ENCODE results near the gene TENM4.

TENM4 gene

DNA sequence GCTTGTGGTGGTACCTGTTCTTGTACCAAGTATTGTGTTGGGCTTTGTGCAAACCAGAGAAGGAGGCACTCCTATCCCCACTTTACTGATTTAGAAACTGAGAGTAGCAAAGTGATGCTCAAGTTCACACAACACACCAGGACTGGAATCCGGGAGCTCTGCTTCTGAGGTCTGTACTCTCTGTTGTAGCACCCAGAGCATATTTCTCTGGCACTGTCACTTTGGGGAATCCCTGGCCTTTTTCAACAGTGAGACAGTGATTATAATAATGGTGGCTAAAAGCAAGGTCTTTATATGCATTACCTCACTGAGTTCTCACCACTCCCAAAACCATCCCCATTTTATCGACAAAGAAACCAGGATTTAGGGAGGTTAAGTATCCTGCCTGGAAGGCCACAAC is 362.4 kb downstream of the TENM4 start:
- no peak for DNase-seq

DNA sequence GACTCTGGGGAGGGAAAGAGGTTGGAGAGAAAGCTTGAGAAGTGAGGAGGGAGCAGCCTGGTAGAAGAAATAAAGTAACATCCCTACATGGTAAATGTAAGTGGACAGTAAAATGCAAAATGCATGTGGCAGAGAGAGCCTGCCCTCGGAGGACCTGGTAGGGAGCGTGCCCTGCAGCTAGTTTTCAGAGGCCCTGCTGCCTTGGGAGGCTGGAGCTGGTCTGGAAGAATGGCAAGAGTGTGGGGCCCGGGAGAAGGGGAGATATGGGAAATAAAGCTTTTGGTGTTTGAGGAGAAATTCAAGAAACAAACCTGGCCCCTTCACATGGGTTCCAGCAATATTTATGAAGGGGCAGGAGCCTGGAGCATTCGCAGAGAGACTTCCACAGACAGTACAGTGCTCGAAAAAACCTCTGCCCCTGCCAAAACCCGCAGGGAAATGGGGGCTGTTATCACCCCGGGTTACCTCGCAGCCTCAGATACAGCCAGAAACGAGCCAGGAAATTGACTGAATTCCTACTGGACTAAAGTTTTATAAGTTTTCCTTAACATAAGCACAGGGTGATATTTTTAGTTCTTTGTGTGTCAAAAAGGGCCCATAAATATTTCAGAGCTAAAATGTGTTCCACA is 363.0 kb downstream of the TENM4 start:
- DNase-seq, result peak; percentile 35

DNA sequence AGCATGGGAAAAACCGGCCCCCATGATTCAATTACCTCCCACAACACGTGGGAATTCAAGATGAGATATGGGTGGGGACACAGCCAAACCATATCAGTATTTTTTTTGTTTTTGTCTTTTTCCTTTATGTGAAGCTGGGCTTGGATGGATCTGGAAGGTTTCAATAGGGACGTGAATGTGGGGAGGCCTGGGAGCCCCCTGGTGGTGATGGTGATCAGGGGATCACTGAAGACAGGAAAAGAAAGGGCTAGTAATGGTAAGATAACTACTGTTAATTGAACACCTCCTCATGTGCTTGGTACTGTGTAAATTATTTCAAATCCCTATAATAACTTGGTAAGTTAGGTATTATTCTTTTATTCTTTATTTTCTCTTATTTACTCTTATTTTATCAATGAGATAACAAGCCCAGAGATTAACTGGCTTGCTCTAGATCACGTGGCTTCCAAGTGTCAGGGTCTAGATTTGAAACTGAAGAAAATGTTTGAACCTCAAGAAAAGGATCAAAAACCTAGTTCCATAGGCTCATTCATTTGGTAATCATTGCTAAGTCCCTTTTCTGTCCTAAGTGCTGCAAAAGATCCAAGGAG is 364.2 kb downstream of the TENM4 start:
- no peak for DNase-seq

DNA sequence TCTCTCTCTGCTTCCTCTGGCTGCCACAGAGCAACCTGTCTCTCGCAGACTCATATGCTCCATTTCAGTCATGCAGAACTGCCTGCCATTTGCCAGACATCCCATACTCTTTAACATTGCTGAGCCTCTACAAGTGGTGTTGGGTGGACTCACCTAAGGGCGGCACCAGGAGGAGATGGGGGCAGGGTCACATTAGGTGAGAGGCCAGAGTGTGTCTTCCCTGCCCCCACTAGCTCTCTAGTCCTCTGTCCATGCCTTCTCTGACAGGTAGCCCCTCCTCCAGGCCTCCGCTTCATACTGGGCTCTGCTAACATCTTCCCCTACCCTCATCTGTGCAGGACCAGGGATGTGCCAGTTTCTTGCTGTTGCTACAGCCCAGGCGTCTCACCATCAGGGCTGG is 366.3 kb downstream of the TENM4 start:
- DNase-seq, result no peak

DNA sequence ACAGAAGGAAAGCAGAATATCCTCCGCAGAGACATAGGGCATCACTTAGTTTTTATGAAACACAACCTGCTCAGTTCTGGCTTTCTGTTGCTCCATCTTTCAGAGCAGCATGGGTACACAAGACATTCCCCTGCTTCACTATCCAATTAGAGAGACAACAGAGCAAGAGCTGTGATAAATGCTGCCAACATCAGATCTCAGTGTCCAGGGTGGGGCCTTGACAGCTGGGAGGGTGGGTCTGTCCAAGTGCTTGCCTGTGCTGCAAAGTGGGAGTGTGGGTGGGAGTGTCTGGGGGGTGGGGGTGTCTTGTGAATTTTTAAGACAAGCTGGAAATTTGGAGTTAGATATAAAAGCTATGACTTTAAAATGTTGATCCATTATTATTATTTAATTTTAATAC is 369.6 kb downstream of the TENM4 start:
- no peak for DNase-seq

DNA sequence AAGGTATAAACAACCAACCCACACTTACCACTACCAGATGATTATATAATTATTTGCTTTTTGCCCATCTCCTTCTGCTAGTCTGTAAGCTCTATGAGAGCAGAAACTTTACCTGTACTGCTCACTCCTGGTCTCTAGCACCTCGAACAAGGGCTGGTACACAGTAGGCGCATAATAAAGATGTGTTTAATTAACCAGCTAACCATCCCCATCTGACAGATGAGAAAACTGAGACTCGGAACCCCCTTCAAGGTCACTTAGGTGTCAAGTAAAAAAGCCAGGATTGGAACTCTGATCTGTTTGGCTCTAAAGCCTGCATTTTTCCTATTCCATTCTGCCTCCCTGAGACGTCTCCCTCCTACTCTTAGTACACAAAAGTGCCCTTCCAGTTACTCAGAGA is 370.3 kb downstream of the TENM4 start:
- no peak for DNase-seq

DNA sequence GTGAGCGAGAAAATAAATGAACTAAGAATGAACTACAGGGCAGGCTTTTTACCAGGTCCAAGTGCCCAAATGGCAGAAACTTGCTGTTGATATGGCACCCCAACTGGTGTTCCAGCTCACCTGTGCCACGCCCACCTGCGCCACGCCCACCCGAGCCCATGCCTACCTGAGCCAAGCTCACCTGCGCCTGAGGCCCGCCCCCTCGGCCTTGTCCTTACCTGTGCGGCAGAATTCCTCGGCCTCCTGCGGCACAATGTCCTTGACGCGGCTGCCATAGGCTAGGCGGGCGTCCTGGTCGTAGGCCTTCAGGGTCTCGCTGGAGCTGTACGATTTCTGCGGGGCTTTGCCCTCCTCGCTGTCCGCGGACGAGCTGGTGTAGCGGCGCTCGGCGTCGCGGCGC is 371.3 kb downstream of the TENM4 start:
- DNase-seq, result no peak

DNA sequence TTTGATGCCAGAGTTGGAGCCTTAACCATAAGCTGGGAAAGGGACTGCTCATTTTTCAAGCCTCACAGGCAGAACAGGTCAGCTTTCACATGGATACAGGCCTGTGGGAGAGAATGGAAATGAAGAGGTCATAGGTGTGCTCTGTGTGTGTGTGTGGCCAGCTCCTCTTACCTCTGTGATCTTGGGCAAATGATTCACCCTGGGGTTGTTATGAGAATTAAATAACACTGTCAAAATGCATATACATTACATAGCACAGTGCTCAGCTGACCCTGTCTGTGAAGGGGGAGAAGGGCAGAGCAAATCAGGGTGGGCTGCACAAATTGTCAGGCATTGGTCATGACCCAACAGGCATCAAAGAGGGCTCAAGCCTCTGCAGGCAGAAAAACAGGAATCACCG is 372.5 kb downstream of the TENM4 start:
- DNase-seq, result no peak

DNA sequence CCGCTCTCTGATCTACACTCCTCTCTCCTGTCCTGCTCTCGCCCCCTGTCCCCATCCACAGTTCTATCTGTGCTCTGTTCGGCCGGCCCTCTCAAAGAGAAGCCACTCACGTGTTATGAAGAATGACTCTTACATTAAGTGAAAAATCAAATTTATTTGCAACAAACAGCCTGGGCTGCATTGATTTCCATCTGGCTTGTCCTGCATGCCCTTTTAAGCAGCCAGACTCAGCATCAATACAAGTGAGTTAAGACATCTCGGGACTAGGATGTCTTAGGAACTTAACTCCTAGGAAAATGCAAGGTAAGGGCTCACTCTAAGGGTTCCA is 373.5 kb downstream of the TENM4 start:
- DNase-seq, result no peak

DNA sequence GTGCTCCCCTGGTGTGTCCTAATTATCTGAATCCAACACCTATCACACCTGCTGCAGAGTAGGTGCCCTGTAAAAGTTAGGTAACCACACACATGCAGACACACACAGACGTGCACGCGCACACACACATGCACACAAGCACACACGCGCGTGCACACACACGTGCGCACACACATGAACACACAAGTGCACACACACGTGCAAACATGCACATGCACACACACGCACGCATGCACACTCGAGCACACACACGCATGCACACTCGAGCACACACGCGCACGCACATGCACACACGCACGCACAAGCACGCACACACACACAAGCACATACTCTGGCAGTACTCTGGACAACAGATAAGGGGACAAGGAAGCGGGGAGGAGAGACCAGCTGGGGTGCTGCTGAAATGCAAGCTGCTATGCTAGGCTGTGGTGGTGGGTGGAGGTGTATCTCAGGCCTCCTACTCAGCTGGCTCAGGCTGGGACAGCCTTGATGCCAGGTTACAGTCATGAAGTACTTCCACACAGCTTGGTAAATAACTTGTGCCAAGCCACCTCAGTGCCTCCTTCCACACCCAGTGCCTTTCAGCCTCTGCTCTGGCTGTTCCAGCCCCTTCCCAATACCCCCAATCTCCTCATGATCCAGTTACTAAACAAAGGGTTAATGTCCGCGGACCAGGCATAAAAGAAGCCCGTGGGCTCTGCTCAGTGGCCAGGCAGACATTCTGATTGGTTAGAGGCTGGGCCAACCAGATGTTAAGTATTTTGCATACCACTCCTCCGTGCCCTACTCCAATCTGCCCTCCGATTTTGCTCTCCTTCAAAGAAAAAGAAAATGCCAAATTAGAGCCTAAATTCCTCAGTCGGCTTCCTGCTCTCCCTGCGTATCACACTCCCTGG is 374.1 kb downstream of the TENM4 start:
- DNase-seq, result no peak

DNA sequence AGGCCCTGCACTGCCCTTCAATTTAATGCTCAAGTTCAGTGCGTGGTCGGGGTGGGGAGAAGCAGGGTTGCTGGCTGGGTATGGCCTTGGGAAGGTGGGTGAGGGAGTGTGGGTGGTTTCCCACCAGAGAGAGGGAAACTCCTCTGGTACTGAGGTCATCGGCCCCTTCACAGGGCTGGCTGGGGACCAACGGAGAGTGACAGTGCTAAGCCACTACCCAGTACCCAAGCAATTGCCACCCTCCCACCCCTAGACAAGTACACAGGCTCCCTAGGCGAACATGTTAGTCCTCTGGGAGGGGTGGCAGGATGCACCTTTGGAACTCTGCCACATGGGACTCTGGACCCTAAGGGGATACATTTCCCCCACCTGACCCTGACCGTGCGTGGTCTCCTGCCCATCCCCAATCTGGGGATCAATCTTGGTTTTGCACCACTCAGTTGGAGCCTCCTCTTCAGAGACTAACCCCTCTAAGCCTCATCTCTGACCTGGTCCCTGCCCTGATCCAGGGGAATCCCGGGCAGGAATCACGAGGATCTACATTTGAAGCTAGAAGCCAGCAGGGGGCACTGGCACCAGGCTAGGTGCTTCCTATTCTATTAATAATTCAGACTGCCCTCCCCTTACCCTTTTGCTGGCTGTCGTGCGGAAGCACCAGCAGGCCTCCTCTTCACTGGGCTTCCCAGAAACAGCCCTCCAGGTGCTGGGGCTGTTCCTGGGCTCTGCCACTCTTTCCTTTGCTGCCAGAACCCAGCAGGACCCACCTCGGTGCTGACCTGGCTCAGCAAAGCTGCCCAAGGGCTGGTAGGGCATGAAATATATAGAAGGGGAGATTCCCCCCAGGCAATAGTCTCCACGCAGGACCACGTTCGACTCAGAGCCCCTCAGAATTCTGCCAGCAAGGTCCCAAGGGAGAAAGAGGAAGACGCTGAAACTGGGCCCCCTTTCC is 377.7 kb downstream of the TENM4 start:
- DNase-seq, result peak; percentile 46

DNA sequence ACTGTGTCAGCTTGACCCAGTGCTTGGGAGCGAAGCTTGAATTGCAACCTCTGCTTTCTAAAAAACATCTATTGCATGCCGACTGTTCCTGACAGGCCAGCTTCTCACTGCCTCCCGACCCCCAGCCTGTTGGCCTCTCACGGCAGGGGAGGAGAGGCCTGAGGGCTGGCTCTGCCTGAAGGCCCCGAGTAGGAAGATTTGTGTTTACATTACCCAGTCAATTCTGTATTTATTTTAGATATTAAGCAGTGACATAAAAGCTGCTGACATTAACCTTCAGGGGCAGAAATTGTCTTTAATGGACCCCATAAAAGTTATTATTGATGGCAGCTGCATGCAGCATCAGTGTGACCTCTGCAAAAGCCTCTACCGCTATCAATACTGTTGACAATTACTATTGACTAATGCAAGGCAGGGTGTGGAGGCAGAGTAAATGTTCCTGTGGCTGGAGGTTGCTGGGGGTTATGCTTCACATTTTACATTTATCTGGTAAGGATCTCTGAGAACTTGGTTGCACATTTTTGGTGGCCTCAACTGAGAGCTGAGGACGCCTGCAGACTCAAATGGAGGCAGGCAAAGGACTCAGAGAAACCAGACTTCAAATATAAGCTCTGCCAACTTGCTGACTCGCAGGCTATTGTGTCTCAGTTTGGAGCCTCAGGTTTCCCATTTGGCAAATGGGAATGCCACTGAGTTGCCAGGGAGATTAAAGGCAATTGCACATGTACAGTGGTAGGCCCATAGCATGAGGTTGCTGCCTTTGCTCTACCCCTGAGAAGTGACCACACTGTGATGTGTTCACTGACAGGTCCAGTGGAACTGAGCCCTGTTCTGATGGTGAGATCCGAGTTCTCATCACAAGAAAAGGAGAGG is 380.5 kb downstream of the TENM4 start:
- DNase-seq, result no peak

DNA sequence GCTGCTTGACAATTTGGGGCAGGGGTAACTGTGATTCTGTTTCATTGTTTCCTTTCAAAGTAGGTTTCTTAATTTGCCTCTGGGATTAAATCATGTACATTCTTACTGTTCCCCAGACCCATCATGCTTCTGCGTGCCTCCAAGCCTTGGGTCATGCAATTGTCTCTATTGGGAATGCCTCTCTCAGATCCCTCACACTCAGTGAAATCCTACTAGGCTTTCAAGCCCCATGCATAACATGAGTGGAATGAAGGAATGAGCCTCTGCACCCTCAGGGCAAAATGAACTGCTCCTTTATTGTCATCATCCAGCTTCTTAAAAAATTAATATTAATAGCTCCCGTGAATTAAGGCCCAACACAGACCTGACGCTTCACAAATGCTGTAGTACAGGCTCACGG is 381.7 kb downstream of the TENM4 start:
- DNase-seq, result no peak

DNA sequence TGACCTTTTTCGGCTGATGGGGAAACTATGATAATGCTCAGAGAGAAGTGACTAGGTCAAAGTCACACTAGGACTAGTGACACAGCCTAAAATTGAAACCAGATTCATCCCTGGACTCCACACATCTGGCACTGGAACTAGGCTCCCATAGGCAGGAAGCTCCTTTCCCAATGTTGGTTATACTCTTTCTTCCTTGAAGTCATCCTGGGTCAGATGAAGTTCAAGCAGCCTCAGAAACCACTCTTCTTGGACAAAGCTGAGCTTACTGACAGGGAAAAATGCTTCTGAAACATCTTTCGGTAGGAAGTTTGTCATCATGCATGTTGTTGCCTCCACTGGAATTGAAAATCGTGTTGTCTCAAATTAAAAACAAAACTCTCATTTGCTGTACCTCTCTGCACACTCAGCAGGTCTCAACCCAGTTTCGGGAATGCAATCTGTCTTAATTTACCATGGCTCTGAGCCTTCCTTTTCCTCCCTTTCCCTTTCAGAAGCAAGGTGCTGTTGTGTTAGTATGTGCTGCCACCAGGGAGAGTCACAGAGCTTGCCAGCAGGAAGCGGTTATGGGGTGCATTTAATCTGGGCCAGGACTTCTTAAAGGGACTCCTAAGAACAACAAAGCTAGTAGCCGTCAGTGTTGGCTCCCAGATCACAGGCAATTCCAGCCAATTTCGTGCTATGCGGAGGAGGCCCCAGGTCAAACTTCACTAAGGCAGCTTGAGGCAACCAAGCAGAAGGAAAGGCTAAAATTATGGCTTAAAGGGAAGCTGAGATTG is 384.8 kb downstream of the TENM4 start:
- peak; percentile 92 for DNase-seq

DNA sequence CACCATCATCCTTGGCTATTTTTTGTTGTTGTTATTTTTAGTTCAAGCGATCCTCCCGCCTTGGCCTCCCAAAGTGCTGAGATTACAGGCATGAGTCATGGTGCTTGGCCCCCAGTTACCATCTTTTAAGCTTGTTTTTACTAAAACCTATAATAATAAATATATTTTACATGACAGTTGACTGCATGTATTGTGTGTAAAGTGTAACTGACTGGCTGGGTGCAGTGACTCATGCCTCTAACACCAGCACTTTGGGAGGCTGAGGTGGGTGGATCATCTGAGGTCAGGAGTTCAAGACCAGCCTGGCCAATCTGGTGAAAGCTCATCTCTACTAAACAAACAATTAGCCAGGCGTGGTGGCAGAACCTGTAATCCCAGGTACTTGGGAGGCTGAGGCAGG is 386.2 kb downstream of the TENM4 start:
- DNase-seq, result peak; percentile 75

DNA sequence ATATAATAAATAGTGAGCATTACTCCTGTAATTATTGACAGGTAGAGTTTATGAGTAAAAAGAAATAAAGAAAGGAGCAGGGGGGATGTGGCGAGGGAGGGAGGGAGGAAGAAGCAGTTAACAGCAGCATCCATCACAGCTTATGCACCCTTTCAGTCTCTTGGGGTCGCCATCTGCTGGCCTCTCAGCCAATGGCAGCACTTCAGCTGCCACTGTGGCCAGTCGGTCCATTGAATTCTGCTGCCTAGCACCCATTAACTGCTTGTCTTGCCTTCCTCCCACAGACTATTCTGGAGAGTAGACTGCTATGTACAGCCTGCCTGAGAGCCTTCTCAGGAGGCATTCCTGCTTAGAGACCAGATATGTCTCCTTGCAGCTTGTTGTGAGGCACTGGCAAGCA is 388.3 kb downstream of the TENM4 start:
- no peak for DNase-seq

DNA sequence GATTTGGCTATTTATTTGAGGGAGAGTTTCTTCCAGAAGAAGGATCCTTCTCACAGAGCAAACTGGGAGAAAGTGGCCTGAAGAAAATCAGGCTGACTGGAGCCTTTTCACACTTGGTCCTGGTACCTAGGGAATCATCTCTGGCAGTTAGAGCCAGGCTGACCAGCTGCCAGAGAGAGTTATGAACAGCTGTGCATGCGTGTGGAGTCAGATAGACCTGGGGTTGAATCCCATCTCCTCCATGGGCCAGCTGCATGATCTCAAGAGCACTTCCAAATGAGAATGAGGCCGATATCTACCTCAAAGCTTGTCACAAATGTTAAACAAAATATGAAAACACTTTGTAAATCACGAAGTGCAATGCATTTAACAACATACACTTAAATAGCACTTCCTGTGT is 390.0 kb downstream of the TENM4 start:
- peak; percentile 23 for DNase-seq

DNA sequence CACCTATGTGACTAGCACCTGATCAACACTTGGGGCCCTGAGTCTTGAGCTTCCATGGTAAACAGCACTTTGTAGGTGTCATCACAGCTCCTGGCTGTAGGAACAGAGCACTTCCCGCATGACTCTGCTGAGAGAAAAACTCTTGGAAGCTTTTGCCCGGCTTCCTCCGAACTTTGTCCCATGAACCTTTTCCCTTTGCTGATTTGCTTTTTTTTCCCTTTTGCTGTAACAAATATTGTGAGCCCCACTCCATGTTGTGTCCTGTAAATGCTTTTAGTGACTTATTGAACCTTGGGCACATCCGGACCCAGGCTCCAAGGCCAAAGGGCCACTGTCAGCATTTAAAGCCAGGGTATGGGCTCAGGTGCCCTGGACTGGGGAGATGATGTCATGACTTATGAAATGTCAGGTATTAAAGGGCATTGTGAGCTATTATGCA is 391.1 kb downstream of the TENM4 start:
- no peak for DNase-seq

DNA sequence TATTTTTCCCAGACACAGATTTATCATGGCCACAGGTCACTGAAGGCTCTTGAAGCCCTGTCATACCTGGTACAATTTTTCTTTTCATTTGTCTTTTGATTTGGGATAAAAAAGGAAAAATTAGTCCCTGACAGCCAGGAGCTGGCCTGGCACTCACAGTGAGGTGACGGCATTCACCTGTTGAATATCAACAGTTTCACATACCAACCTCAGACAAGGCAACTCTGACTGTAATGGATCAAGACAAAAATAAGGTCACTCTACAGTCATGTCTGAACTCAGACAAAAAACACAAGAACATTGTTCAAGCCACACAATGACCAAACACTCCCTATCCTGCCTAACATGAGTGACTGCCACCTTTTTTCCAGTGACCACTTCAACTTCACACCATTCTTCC is 392.9 kb downstream of the TENM4 start:
- DNase-seq, result no peak

DNA sequence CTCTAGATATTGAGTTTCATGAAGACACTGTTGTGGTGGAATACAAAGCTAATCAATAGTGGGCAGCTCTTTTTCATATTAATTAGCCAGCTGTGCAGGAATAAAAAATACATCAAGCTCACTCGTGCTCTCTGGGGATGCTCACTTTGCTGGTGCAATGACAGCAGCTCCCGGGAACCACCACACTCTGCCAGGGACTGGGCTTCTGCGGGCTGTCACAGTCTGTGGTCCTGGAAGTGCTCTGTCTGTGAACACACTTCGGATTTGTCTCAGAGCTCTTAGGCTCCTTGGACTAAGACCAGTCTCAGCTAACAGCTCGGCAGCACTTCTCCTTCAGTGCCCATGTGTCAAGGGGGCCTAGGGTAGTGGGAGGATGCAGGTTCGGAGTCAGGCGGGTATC is 393.5 kb downstream of the TENM4 start:
- no peak for DNase-seq

DNA sequence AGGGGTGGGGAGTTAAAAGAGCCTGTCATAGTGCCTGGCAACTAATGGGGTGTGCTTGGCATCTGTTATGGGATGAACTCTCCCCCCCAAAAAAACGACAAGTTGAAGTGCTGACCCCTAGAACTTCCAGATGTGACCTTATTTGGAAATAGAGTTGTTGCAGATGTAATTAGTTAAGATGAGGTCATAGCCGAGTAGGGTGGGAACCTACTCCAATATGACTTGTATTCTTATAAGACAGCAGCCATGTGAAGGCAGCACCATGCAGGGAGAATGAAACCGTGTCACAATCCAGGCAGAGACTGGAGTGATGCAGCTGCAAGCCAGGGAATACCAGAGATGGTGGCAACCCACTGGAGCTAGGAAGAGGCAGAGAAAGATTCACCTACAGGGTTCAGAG is 394.5 kb downstream of the TENM4 start:
- no peak for DNase-seq
